Upper lobe of left lung (tissue), 4 donors: Measurements from ENCODE around the gene BAZ1B.

Experiments used
- POLR2A ChIP-seq, 4 donors: fragments of 450-650 bp; IDR thresholded peaks; one replicate each; pipeline ENCODE4 v1.5.1; 2016 to 2017; ENCODE audit warnings: antibody characterized with exemption in 4 of 4, mild to moderate bottlenecking in 2 of 4
- TF ChIP-seq, protein P1 (sequence below), 6 experiments: fragments of 450-650 bp in 4 of 6; fragments of 200-600 bp in 2 of 6; sonication (generic) in 2 of 6; IDR thresholded peaks; one replicate each; pipeline ENCODE4 v1.5.1; 2016 to 2019; ENCODE audit warnings: antibody characterized with exemption in 6 of 6

DNA sequence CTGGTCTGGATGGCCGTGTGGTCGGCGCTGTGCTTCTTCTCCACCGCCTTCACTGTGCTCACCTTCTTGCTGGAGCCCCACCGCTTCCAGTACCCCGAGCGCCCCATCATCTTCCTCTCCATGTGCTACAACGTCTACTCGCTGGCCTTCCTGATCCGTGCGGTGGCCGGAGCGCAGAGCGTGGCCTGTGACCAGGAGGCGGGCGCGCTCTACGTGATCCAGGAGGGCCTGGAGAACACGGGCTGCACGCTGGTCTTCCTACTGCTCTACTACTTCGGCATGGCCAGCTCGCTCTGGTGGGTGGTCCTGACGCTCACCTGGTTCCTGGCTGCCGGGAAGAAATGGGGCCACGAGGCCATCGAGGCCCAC, 87.4 kb downstream of the BAZ1B start:
- TF ChIP-seq, protein P1, sequence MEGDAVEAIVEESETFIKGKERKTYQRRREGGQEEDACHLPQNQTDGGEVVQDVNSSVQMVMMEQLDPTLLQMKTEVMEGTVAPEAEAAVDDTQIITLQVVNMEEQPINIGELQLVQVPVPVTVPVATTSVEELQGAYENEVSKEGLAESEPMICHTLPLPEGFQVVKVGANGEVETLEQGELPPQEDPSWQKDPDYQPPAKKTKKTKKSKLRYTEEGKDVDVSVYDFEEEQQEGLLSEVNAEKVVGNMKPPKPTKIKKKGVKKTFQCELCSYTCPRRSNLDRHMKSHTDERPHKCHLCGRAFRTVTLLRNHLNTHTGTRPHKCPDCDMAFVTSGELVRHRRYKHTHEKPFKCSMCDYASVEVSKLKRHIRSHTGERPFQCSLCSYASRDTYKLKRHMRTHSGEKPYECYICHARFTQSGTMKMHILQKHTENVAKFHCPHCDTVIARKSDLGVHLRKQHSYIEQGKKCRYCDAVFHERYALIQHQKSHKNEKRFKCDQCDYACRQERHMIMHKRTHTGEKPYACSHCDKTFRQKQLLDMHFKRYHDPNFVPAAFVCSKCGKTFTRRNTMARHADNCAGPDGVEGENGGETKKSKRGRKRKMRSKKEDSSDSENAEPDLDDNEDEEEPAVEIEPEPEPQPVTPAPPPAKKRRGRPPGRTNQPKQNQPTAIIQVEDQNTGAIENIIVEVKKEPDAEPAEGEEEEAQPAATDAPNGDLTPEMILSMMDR (IDR thresholded peaks at IDR 0.05) = no peak
- no peak for TF ChIP-seq POLR2A (IDR thresholded peaks at IDR 0.05)
